ENCODE measurements around the gene ARHGAP10.

ARHGAP10 gene

GRCh38 chr4:148041606-148042329 is 309.9 kb downstream of the ARHGAP10 start:
- DNase-seq (ENCODE audit: low read depth, low spot score), result no peak
- Histone ChIP-seq H3K9ac (ENCODE audit: insufficient read length) (no peak overlapping the region), H3K4me3 (no peak overlapping the region), H3K36me3 (ENCODE audit: insufficient read depth, low read length) (no peaks in the 10 kb centered on the region), H3K27ac (no peak overlapping the region), H3K9me3 (ENCODE audit: low read depth, low read length) (no peaks in the 10 kb centered on the region)
- TF ChIP-seq POLR2AphosphoS5 (IDR thresholded peaks at IDR 0.05; ENCODE audit: borderline replicate concordance, low read depth, low read length) (no peak), FOXP2 (optimal IDR thresholded peaks at IDR 0.05; ENCODE audit: control extremely low read depth, extremely low read length, insufficient read depth) (no peak), EZH2 (IDR thresholded peaks at IDR 0.05) (no peak)

GRCh38 chr4:148044089-148044911 is 312.4 kb downstream of the ARHGAP10 start:
- no peak for TF ChIP-seq FOXP2 (optimal IDR thresholded peaks at IDR 0.05; ENCODE audit: control extremely low read depth, extremely low read length, insufficient read depth)
- TF ChIP-seq POLR2AphosphoS5 (IDR thresholded peaks at IDR 0.05; ENCODE audit: borderline replicate concordance, low read depth, low read length), result no peak
- TF ChIP-seq EZH2 (IDR thresholded peaks at IDR 0.05), result no peak
- Histone ChIP-seq H3K36me3 (ENCODE audit: insufficient read depth, low read length) (no peaks in the 10 kb centered on the region), H3K9me3 (ENCODE audit: low read depth, low read length) (no peaks in the 10 kb centered on the region), H3K27ac (no peak overlapping the region), H3K9ac (ENCODE audit: insufficient read length) (no peak overlapping the region), H3K4me3 (no peak overlapping the region)
- no peak for DNase-seq (ENCODE audit: low read depth, low spot score)

GRCh38 chr4:148044912-148045352 is 313.0 kb downstream of the ARHGAP10 start:
- no peaks in the 10 kb centered on the region for H3K9me3 ChIP-seq (ENCODE audit: low read depth, low read length)
- DNase-seq (ENCODE audit: low read depth, low spot score), result no peak
- no peak overlapping the region for H3K4me3 ChIP-seq
- H3K27ac ChIP-seq, result no peak overlapping the region
- H3K36me3 ChIP-seq (ENCODE audit: insufficient read depth, low read length), result no peaks in the 10 kb centered on the region
- TF ChIP-seq EZH2 (IDR thresholded peaks at IDR 0.05) (no peak), POLR2AphosphoS5 (IDR thresholded peaks at IDR 0.05; ENCODE audit: borderline replicate concordance, low read depth, low read length) (no peak), FOXP2 (optimal IDR thresholded peaks at IDR 0.05; ENCODE audit: control extremely low read depth, extremely low read length, insufficient read depth) (no peak)
- H3K9ac ChIP-seq (ENCODE audit: insufficient read length), result no peak overlapping the region

- DNase-seq (ENCODE audit: low read depth, low spot score), result no peak
- Histone ChIP-seq H3K27ac (no peak overlapping the region), H3K36me3 (ENCODE audit: insufficient read depth, low read length) (no peaks in the 10 kb centered on the region), H3K4me3 (no peak overlapping the region), H3K9ac (ENCODE audit: insufficient read length) (no peak overlapping the region), H3K9me3 (ENCODE audit: low read depth, low read length) (no peaks in the 10 kb centered on the region)
- no peak for TF ChIP-seq FOXP2 (optimal IDR thresholded peaks at IDR 0.05; ENCODE audit: control extremely low read depth, extremely low read length, insufficient read depth)
- TF ChIP-seq POLR2AphosphoS5 (IDR thresholded peaks at IDR 0.05; ENCODE audit: borderline replicate concordance, low read depth, low read length), result no peak
- no peak for TF ChIP-seq EZH2 (IDR thresholded peaks at IDR 0.05)
These were observed 316.7 kb downstream of the ARHGAP10 start for GRCh38 chr4:148048598-148048997.

GRCh38 chr4:148051403-148051802 is 319.5 kb downstream of the ARHGAP10 start:
- no peak for DNase-seq (ENCODE audit: low read depth, low spot score)
- H3K4me3 ChIP-seq, result no peak overlapping the region
- no peaks in the 10 kb centered on the region for H3K9me3 ChIP-seq (ENCODE audit: low read depth, low read length)
- no peak overlapping the region for H3K27ac ChIP-seq
- no peak overlapping the region for H3K9ac ChIP-seq (ENCODE audit: insufficient read length)
- no peak for TF ChIP-seq EZH2 (IDR thresholded peaks at IDR 0.05)
- TF ChIP-seq FOXP2 (optimal IDR thresholded peaks at IDR 0.05; ENCODE audit: control extremely low read depth, extremely low read length, insufficient read depth), result no peak
- no peak for TF ChIP-seq POLR2AphosphoS5 (IDR thresholded peaks at IDR 0.05; ENCODE audit: borderline replicate concordance, low read depth, low read length)
- no peaks in the 10 kb centered on the region for H3K36me3 ChIP-seq (ENCODE audit: insufficient read depth, low read length)

- Histone ChIP-seq H3K9me3 (ENCODE audit: low read depth, low read length) (no peaks in the 10 kb centered on the region), H3K36me3 (ENCODE audit: insufficient read depth, low read length) (no peaks in the 10 kb centered on the region), H3K9ac (ENCODE audit: insufficient read length) (no peak overlapping the region), H3K4me3 (no peak overlapping the region), H3K27ac (no peak overlapping the region)
- no peak for DNase-seq (ENCODE audit: low read depth, low spot score)
- TF ChIP-seq EZH2 (IDR thresholded peaks at IDR 0.05) (no peak), FOXP2 (optimal IDR thresholded peaks at IDR 0.05; ENCODE audit: control extremely low read depth, extremely low read length, insufficient read depth) (no peak), POLR2AphosphoS5 (IDR thresholded peaks at IDR 0.05; ENCODE audit: borderline replicate concordance, low read depth, low read length) (no peak)
These were observed 320.6 kb downstream of the ARHGAP10 start for GRCh38 chr4:148052448-148052847.

- no peak for DNase-seq (ENCODE audit: low read depth, low spot score)
- Histone ChIP-seq H3K36me3 (ENCODE audit: insufficient read depth, low read length) (no peaks in the 10 kb centered on the region), H3K9ac (ENCODE audit: insufficient read length) (no peak overlapping the region), H3K9me3 (ENCODE audit: low read depth, low read length) (no peaks in the 10 kb centered on the region), H3K4me3 (0 out of 2 replicates have a peak overlapping the region, but pooled peaks have one; percentile 47), H3K27ac (peak overlapping the region; percentile 29; the same call in 1 of the 2 replicates)
- TF ChIP-seq EZH2 (IDR thresholded peaks at IDR 0.05), result no peak
- TF ChIP-seq FOXP2 (optimal IDR thresholded peaks at IDR 0.05; ENCODE audit: control extremely low read depth, extremely low read length, insufficient read depth), result no peak
- TF ChIP-seq POLR2AphosphoS5 (IDR thresholded peaks at IDR 0.05; ENCODE audit: borderline replicate concordance, low read depth, low read length), result no peak
These were observed 321.6 kb downstream of the ARHGAP10 start for GRCh38 chr4:148053298-148054003.

GRCh38 chr4:148054275-148054674 is 322.4 kb downstream of the ARHGAP10 start:
- Histone ChIP-seq H3K9ac (ENCODE audit: insufficient read length) (no peak overlapping the region), H3K4me3 (peak overlapping the region; percentile 47), H3K27ac (peak overlapping the region; percentile 29), H3K9me3 (ENCODE audit: low read depth, low read length) (no peaks in the 10 kb centered on the region), H3K36me3 (ENCODE audit: insufficient read depth, low read length) (no peaks in the 10 kb centered on the region)
- DNase-seq (ENCODE audit: low read depth, low spot score), result peak; percentile 65
- peak; percentile 12; the same call in 1 of the 2 replicates for TF ChIP-seq POLR2AphosphoS5 (IDR thresholded peaks at IDR 0.05; ENCODE audit: borderline replicate concordance, low read depth, low read length)
- TF ChIP-seq FOXP2 (optimal IDR thresholded peaks at IDR 0.05; ENCODE audit: control extremely low read depth, extremely low read length, insufficient read depth), result no peak
